Nephron progenitor cell (in vitro differentiated cells): ENCODE results near the gene THOC1.

ENCODE experiments used
- DNase-seq: peaks from one replicate; pipeline ENCODE4 v3.0.0; 2021
- H3K27ac Mint-ChIP-seq: 2 replicates; pipeline ENCODE4 v1.8.0; 2021; ENCODE audit warnings: mild to moderate bottlenecking, moderate library complexity, mixed read lengths
- H3K27me3 Mint-ChIP-seq: 2 replicates; pipeline ENCODE4 v1.8.0; 2021; ENCODE audit warnings: mild to moderate bottlenecking, low read depth, mixed read lengths; ENCODE audit not compliant: poor library complexity
- H3K36me3 Mint-ChIP-seq: 2 replicates; pipeline ENCODE4 v1.8.0; 2021; ENCODE audit warnings: low read depth, mixed read lengths
- H3K4me1 Mint-ChIP-seq: 2 replicates; pipeline ENCODE4 v1.8.0; 2021; ENCODE audit warnings: mixed read lengths
- H3K4me3 Mint-ChIP-seq: 2 replicates; pipeline ENCODE4 v1.8.0; 2021; ENCODE audit warnings: mild to moderate bottlenecking, moderate library complexity, mixed read lengths
- H3K9me3 Mint-ChIP-seq: 2 replicates; pipeline ENCODE4 v1.8.0; 2021; ENCODE audit warnings: mild to moderate bottlenecking, moderate library complexity, mixed read lengths
- TF ChIP-seq, protein P1 (sequence below): fragments of 200-600 bp; sonication (generic); IDR thresholded peaks from 2 replicates; pipeline ENCODE4 v1.5.0; 2021; ENCODE audit warnings: antibody characterized with exemption

THOC1 gene

GRCh38 chr18:255171-255570 is 12.7 kb downstream of the THOC1 start:
- no peak overlapping the region for H3K4me3 Mint-ChIP-seq
- no peak overlapping the region for H3K27ac Mint-ChIP-seq
- no peak for DNase-seq
- peaks cover 69% of the 10 kb centered on the region for H3K36me3 Mint-ChIP-seq
- TF ChIP-seq, protein P1, sequence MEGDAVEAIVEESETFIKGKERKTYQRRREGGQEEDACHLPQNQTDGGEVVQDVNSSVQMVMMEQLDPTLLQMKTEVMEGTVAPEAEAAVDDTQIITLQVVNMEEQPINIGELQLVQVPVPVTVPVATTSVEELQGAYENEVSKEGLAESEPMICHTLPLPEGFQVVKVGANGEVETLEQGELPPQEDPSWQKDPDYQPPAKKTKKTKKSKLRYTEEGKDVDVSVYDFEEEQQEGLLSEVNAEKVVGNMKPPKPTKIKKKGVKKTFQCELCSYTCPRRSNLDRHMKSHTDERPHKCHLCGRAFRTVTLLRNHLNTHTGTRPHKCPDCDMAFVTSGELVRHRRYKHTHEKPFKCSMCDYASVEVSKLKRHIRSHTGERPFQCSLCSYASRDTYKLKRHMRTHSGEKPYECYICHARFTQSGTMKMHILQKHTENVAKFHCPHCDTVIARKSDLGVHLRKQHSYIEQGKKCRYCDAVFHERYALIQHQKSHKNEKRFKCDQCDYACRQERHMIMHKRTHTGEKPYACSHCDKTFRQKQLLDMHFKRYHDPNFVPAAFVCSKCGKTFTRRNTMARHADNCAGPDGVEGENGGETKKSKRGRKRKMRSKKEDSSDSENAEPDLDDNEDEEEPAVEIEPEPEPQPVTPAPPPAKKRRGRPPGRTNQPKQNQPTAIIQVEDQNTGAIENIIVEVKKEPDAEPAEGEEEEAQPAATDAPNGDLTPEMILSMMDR = no peak
- H3K9me3 Mint-ChIP-seq = no peaks in the 10 kb centered on the region
- no peaks in the 10 kb centered on the region for H3K27me3 Mint-ChIP-seq
- H3K4me1 Mint-ChIP-seq = no peaks in the 10 kb centered on the region

GRCh38 chr18:253121-253520 is 14.7 kb downstream of the THOC1 start:
- H3K4me1 Mint-ChIP-seq = no peaks in the 10 kb centered on the region
- no peak overlapping the region for H3K4me3 Mint-ChIP-seq
- no peak overlapping the region for H3K27ac Mint-ChIP-seq
- no peak for DNase-seq
- H3K36me3 Mint-ChIP-seq = peaks cover 77% of the 10 kb centered on the region
- no peaks in the 10 kb centered on the region for H3K27me3 Mint-ChIP-seq
- TF ChIP-seq, protein P1 = no peak
- H3K9me3 Mint-ChIP-seq = no peaks in the 10 kb centered on the region

DNA sequence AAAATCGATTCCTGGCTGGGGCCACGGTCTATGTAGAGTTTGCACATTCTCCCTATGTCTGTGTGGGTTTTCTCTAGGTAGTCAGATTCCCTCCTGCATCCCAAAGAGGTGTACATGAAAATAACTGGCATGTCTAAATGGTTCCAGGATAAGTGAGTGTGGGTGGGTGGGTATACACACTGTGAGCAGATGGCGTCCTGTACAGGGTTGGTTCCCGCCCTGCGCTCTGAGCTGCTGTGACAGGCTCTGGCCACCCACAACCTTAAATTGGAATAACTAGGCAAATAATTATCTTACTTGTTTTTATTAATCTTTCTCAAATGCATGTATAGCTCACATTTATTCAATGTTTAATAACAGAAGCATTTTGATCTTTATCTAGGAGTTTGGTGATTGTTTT is 16.3 kb downstream of the THOC1 start:
- H3K4me1 Mint-ChIP-seq = no peaks in the 10 kb centered on the region
- DNase-seq = no peak
- H3K27ac Mint-ChIP-seq = no peak overlapping the region
- no peak overlapping the region for H3K4me3 Mint-ChIP-seq
- peaks cover 76% of the 10 kb centered on the region for H3K36me3 Mint-ChIP-seq
- TF ChIP-seq, protein P1 = no peak
- H3K27me3 Mint-ChIP-seq = no peaks in the 10 kb centered on the region
- no peaks in the 10 kb centered on the region for H3K9me3 Mint-ChIP-seq

DNA sequence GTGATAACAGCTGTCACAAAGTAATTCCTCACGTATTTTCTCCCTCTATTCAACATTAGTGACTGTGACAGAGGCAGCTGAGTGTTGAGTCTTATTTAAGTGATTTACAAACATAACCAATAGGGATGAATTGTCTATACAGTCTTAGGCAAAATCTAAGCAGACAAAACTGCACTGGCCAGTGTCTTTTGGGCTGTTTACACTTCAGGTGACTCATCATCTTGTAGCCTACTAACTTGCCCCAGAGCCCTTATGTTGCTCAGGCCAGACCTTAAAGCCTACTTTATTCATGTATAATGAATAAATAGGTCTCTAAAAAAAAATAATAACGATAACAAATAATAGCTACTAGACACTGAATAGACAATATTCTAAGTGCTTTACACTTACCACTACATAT is 17.2 kb downstream of the THOC1 start:
- TF ChIP-seq, protein P1 = no peak
- H3K4me1 Mint-ChIP-seq = no peaks in the 10 kb centered on the region
- no peak overlapping the region for H3K27ac Mint-ChIP-seq
- H3K4me3 Mint-ChIP-seq = no peak overlapping the region
- no peaks in the 10 kb centered on the region for H3K9me3 Mint-ChIP-seq
- H3K36me3 Mint-ChIP-seq = peaks cover 78% of the 10 kb centered on the region
- no peak for DNase-seq
- H3K27me3 Mint-ChIP-seq = no peaks in the 10 kb centered on the region

DNA sequence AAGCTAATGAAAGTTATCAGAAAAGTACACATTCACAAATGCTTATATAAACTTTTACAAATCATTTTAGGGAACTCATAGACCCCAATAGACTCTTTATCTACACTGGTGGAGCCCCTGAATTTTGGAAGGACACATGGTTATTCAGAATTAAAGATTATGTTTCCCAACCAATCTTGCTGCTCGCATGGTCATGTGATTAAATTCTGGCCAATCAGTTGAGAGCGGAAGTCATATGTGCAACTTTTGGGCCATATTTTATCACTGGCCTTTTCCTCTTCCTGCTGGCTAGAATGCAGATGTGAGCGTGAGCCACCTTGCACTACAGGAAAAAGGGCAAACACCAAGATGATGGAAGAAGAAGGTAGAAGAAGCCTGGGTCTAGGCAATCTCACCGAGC is 19.8 kb downstream of the THOC1 start:
- Mint-ChIP-seq H3K36me3 (peaks cover 85% of the 10 kb centered on the region), H3K27ac (no peak overlapping the region), H3K4me3 (no peak overlapping the region), H3K9me3 (peaks cover 10% of the 10 kb centered on the region), H3K4me1 (no peaks in the 10 kb centered on the region), H3K27me3 (no peaks in the 10 kb centered on the region)
- TF ChIP-seq, protein P1 = no peak
- DNase-seq = no peak

GRCh38 chr18:245282-245847 is 22.5 kb downstream of the THOC1 start:
- Mint-ChIP-seq H3K4me1 (no peaks in the 10 kb centered on the region), H3K27ac (no peak overlapping the region), H3K9me3 (peaks cover 20% of the 10 kb centered on the region), H3K27me3 (no peaks in the 10 kb centered on the region), H3K4me3 (no peak overlapping the region), H3K36me3 (peaks cover 92% of the 10 kb centered on the region)
- no peak for DNase-seq
- TF ChIP-seq, protein P1 = no peak
